Adipose tissue (tissue), 3 donors: Measurements from ENCODE around the gene PHTF1. TPM values are rescaled to one million over a fixed set of nuclear protein-coding genes. Genes with fewer than 3 reads are reported as not detected.
A peak's percentile ranks its signal among the peaks of the same experiment; 100 is the strongest.

Experiments used
- H3K27ac ChIP-seq: one replicate; pipeline ENCODE4 v1.5.1; 2013; ENCODE audit warnings: low read depth, low read length
- WGBS, 3 donors: extraction: QIAGEN DNeasy Blood & Tissue Kit; methylation state at CpG; one replicate each; pipeline ENCODE4 v1.1.7; 2013; 5-methylcytosine and 5-hydroxymethylcytosine counted together
- polyA plus RNA-seq, 3 donors: library from polyadenylated mRNA; stranded (reverse); fragments of 200-250 nt; gene quantifications; one replicate each; pipeline ENCODE4 v1.2.3, GENCODE V29; 2013
- donor health status: healthy with polysubstance abuse.
- donor health status: Bipolar disorder and iron deficiency.
- donor health status: healthy.

PHTF1 gene
- 1 to 10 TPM; 4.4 to 8.2 (median 6.1) TPM for polyA plus RNA-seq

GRCh38 chr1:113759333-113760101 lies at the start of gene PHTF1:
Gene PHTF1, minus strand, starts transcription at chr1:113759486. Its CDS starts 783 bp downstream, at chr1:113758703.
- WGBS, 3 donors, result 0 to 2% (median 1%) methylated on average over 37 to 47 of the region's 47 CpGs
- H3K27ac ChIP-seq, result peak within 1 kb of the TSS; percentile 94

GRCh38 chr1:113808450-113809195 lies 49.3 kb upstream of the PHTF1 start:
- 80 to 89% (median 84%) methylated on average over 4 of the region's 4 CpGs for WGBS, 3 donors
- no peak overlapping the region for H3K27ac ChIP-seq

- WGBS, 3 donors, result 90% methylated on average over 4 of the region's 4 CpGs
- no peak overlapping the region for H3K27ac ChIP-seq
Observed at GRCh38 chr1:113805639-113806038, 46.4 kb upstream of the PHTF1 start.

GRCh38 chr1:113805256-113805531 lies 45.9 kb upstream of the PHTF1 start:
- no peak overlapping the region for H3K27ac ChIP-seq
- 89 to 94% (median 93%) methylated on average over 6 of the region's 6 CpGs for WGBS, 3 donors

GRCh38 chr1:113804421-113805255 lies 45.4 kb upstream of the PHTF1 start:
- 32 to 63% (median 55%) methylated on average over 8 of the region's 8 CpGs for WGBS, 3 donors
- no peak overlapping the region for H3K27ac ChIP-seq

GRCh38 chr1:113802367-113803007 lies 43.2 kb upstream of the PHTF1 start:
- 90 to 98% (median 97%) methylated on average over 3 of the region's 3 CpGs for WGBS, 3 donors
- H3K27ac ChIP-seq, result no peak overlapping the region

GRCh38 chr1:113800487-113800886 lies 41.2 kb upstream of the PHTF1 start:
- H3K27ac ChIP-seq, result no peak overlapping the region
- 75 to 84% (median 83%) methylated on average over 3 of the region's 3 CpGs for WGBS, 3 donors

GRCh38 chr1:113797472-113797871 lies 38.2 kb upstream of the PHTF1 start:
- no peak overlapping the region for H3K27ac ChIP-seq
- 80 to 89% (median 89%) methylated on average over 4 of the region's 4 CpGs for WGBS, 3 donors

- no peak overlapping the region for H3K27ac ChIP-seq
- WGBS, 3 donors, result 51 to 96% (median 95%) methylated on average over 9 of the region's 9 CpGs
Observed at GRCh38 chr1:113793878-113794834, 34.9 kb upstream of the PHTF1 start.

GRCh38 chr1:113792986-113793385 lies 33.7 kb upstream of the PHTF1 start:
- H3K27ac ChIP-seq, result no peak overlapping the region
- 69 to 97% (median 95%) methylated on average over 1 of the region's 1 CpG for WGBS, 3 donors

- WGBS, 3 donors, result 73 to 94% (median 84%) methylated on average over 5 of the region's 5 CpGs
- H3K27ac ChIP-seq, result no peak overlapping the region
Observed at GRCh38 chr1:113792471-113792870, 33.2 kb upstream of the PHTF1 start.

GRCh38 chr1:113788802-113789201 lies 29.5 kb upstream of the PHTF1 start:
- WGBS, 3 donors, result 70 to 93% (median 88%) methylated on average over 3 of the region's 3 CpGs
- H3K27ac ChIP-seq, result no peak overlapping the region

- no peak overlapping the region for H3K27ac ChIP-seq
- WGBS, 3 donors, result 86 to 89% (median 86%) methylated on average over 3 of the region's 3 CpGs
Observed at GRCh38 chr1:113787663-113788062, 28.4 kb upstream of the PHTF1 start.

- WGBS, 3 donors, result 37 to 66% (median 53%) methylated on average over 1 of the region's 1 CpG
Observed at GRCh38 chr1:113786069-113786468, 26.8 kb upstream of the PHTF1 start.

GRCh38 chr1:113784104-113784779 lies 25.0 kb upstream of the PHTF1 start:
- WGBS, 3 donors, result 56 to 81% (median 76%) methylated on average over 5 of the region's 5 CpGs
- peak overlapping the region; percentile 31 for H3K27ac ChIP-seq

More at GRCh38 chr1:113786069-113786468, 26.8 kb upstream of the PHTF1 start:
- no peak overlapping the region for H3K27ac ChIP-seq

GRCh38 chr1:113783254-113784103 lies 24.2 kb upstream of the PHTF1 start:
- H3K27ac ChIP-seq, result no peak overlapping the region
- WGBS, 3 donors, result 23 to 44% (median 29%) methylated on average over 4 of the region's 4 CpGs
